Esophagus (tissue), 2 donors: ENCODE measurements around the gene OR10H5. TPM values are rescaled to one million over a fixed set of nuclear protein-coding genes. Genes with fewer than 3 reads are reported as not detected.
"Not testable (repeated sequence)": the region's sequence is repeated elsewhere in the genome, so short reads cannot be mapped to it uniquely, and the experiment has no call there.

Experiments used
- H3K27ac ChIP-seq, 2 donors: one replicate each; pipeline ENCODE4 v1.5.1; 2013; ENCODE audit warnings: low read depth in 2 of 2, mild to moderate bottlenecking in 2 of 2, inconsistent platforms in 1 of 2, low read length in 1 of 2, moderate library complexity in 1 of 2
- H3K27me3 ChIP-seq, 2 donors: one replicate each; pipeline ENCODE4 v1.6.1; 2013; ENCODE audit warnings: low read length in 2 of 2, control low read depth in 1 of 2, mild to moderate bottlenecking in 1 of 2; ENCODE audit not compliant: insufficient read depth in 2 of 2, control insufficient read depth in 1 of 2
- H3K36me3 ChIP-seq, 2 donors: one replicate each; pipeline ENCODE4 v1.6.1; 2013; ENCODE audit warnings: low read length in 1 of 2; ENCODE audit not compliant: control insufficient read depth in 2 of 2, insufficient read depth in 2 of 2
- H3K4me1 ChIP-seq, 2 donors: one replicate each; pipeline ENCODE4 v1.6.1; 2013; ENCODE audit warnings: low read length in 1 of 2; ENCODE audit not compliant: control insufficient read depth in 2 of 2, insufficient read depth in 2 of 2
- H3K4me3 ChIP-seq, 2 donors: one replicate each; pipeline ENCODE4 v1.5.1; 2013; ENCODE audit warnings: low read length in 2 of 2, mild to moderate bottlenecking in 2 of 2, low read depth in 1 of 2, moderate library complexity in 1 of 2
- H3K9me3 ChIP-seq, 2 donors: one replicate each; pipeline ENCODE4 v1.6.1; 2013; ENCODE audit warnings: mild to moderate bottlenecking in 2 of 2, low read depth in 1 of 2, low read length in 1 of 2, moderate library complexity in 1 of 2; ENCODE audit not compliant: control insufficient read depth in 2 of 2, insufficient read depth in 1 of 2
- WGBS, 2 donors: extraction: QIAGEN DNeasy Blood & Tissue Kit; methylation state at CpG; one replicate each; pipeline ENCODE4 v1.1.7; 2013; 5-methylcytosine and 5-hydroxymethylcytosine counted together
- polyA plus RNA-seq, 2 donors: library from polyadenylated mRNA; stranded (reverse); fragments of 200-250 nt; gene quantifications; one replicate each; pipeline ENCODE4 v1.2.3, GENCODE V29; 2013
- donor health status: healthy with polysubstance abuse.
- donor health status: Bipolar disorder and iron deficiency.

Gene OR10H5, protein sequence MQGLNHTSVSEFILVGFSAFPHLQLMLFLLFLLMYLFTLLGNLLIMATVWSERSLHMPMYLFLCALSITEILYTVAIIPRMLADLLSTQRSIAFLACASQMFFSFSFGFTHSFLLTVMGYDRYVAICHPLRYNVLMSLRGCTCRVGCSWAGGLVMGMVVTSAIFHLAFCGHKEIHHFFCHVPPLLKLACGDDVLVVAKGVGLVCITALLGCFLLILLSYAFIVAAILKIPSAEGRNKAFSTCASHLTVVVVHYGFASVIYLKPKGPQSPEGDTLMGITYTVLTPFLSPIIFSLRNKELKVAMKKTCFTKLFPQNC
- polyA plus RNA-seq, result not detected

DNA sequence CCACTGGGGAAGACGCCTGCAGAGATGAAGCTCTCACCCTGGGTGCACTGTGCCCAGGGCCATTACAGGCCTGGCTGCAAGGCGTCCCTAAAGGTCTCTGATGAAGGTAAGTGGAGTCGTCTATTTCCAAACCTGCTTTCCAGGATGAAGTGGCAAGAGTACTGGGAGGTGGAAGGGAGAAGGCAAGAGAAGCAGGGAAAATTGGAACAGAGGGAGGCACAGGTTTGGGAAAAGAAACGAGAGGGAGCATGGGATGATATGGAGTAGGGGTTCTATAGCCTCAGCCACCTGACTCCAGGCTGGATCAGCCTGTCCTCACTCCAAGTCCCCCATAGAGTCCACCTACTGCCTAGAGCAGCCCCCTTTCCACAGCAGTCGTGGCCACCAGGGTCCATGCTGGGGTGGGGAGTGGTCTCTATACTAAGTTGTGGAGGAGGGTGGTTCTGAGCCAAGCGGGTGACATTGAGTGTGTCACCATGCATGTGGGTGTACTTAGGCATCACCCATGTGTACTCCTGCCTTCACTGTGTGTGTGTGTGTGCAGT lies at the start of gene OR10H5:
TSS of gene OR10H5 (plus strand) at position 51 of the 545 bp plus-strand sequence. CDS start 6,388 bp downstream, outside the sequence.
- 71 to 75% methylated on average over 6 of the region's 6 CpGs for WGBS, 2 donors
- H3K9me3 ChIP-seq, result no peaks in the 10 kb centered on the region

DNA sequence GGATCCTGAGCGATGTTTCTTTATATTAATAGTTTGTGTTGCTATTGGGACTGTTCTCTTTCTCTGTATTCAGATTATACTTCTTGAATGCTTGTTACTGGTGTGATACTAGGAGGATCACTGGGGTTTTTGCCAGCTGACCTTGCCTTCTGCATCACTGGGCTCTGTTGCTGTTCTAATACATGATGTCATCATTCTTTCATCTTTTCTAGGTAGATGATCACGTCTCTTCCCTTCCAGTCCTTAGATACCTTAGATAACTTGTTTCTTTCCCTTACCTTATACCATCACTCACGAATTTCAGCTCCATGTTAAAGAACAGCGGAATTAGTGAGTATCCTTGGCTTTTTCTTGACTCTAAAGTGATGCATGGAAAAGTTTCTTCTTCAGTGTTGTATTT lies 49.7 kb upstream of the OR10H5 start, which contains the start of gene OR10H3:
TSS of gene OR10H3 (plus strand) at position 264 of the 400 bp plus-strand sequence. CDS start 3,408 bp downstream, outside the sequence.
- H3K4me3 ChIP-seq, result no peak within 1 kb of the TSS
- H3K27ac ChIP-seq, result no peak within 1 kb of the TSS
- peaks cover 2 to 9% of the 10 kb centered on the region in 2 donors for H3K9me3 ChIP-seq
- peaks cover 0 to 2% of the 10 kb centered on the region in 2 donors for H3K4me1 ChIP-seq
- H3K36me3 ChIP-seq, result no peaks in the 10 kb centered on the region
- WGBS, 2 donors, result 61 to 65% methylated on average over 4 of the region's 4 CpGs
- H3K27me3 ChIP-seq, result peaks cover 0 to 2% of the 10 kb centered on the region in 2 donors

More for the DNA sequence above, at the start of gene OR10H5:
- no peak within 1 kb of the TSS for H3K4me3 ChIP-seq
- no peak within 1 kb of the TSS for H3K27ac ChIP-seq
- no peaks in the 10 kb centered on the region for H3K4me1 ChIP-seq
- H3K27me3 ChIP-seq, result no peaks in the 10 kb centered on the region
- no peaks in the 10 kb centered on the region for H3K36me3 ChIP-seq

DNA sequence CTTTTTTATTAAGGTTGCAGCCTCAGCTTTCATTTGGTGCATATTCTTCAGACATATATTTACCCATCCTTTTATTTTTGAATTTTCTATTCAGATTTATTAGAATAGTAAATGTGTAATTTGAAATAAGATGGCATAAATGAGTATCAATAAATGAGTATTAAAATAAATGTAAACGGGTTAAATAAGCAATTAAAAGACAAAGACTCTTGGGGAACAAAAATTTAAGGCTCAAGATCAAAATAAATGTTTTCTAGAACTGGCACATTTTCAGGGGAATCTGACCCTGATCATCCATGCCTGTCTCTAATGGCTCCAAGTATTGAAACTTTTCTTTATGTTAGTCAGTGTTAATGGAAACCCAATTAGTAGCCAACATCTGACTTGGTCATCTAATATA lies 46.7 kb upstream of the OR10H5 start:
- Histone ChIP-seq H3K36me3 (no peaks in the 10 kb centered on the region), H3K4me1 (peaks cover 0 to 2% of the 10 kb centered on the region in 2 donors), H3K27me3 (peaks cover 0 to 2% of the 10 kb centered on the region in 2 donors), H3K9me3 (peaks cover 2 to 9% of the 10 kb centered on the region in 2 donors), H3K27ac (no peak overlapping the region), H3K4me3 (no peak overlapping the region)
- 70 to 73% methylated on average over 1 of the region's 1 CpG for WGBS, 2 donors

DNA sequence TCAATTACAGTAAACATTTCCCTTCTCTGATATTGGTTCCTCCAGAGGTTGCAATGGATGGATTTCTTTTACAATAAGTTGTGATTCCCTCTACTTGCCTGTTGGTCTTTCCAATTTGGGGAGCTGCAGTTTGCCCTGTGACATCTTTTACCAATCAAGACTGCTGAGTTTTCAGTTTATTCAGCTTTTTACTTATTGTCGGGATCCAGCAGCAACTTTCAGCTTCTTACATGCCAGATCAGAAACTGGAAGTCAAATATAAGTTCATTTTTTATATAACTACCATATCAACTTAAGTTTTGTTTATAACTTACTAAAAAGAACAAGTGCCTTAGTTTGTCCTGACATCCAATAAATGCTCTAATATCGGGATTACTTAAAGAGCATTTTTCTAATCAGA lies 39.2 kb upstream of the OR10H5 start:
- peaks cover 2 to 4% of the 10 kb centered on the region in 2 donors for H3K27me3 ChIP-seq
- no peaks in the 10 kb centered on the region for H3K9me3 ChIP-seq
- WGBS, 2 donors, result 78 to 81% methylated on average over 2 of the region's 2 CpGs

DNA sequence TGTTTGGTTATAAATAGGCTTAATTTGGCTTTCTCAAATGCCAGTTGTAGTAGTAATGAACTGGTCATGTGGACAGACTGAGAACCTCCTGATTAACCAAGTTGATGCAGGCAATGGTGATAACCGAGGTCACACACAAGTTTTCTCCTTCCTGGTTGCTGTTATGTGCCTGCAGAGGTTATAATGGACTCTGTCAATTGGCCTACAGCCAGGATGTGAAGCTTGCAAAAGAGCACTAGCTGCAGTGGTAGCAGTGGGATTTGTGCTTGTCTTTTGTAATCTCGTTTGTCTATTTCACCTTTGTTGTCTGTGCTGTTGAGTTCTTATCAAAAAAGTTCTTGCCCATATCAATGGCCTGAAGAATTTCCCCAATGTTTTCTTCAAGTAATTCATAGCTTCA lies 29.1 kb upstream of the OR10H5 start:
- Histone ChIP-seq H3K36me3 (no peaks in the 10 kb centered on the region), H3K9me3 (no peaks in the 10 kb centered on the region), H3K4me1 (no peaks in the 10 kb centered on the region), H3K4me3 (no peak overlapping the region), H3K27ac (no peak overlapping the region), H3K27me3 (no peaks in the 10 kb centered on the region)
- 55 to 62% methylated on average over 2 of the region's 2 CpGs for WGBS, 2 donors

More for the DNA sequence above, 39.2 kb upstream of the OR10H5 start:
- H3K4me1 ChIP-seq, result no peaks in the 10 kb centered on the region
- H3K4me3 ChIP-seq, result no peak overlapping the region
- H3K36me3 ChIP-seq, result no peaks in the 10 kb centered on the region
- no peak overlapping the region for H3K27ac ChIP-seq

DNA sequence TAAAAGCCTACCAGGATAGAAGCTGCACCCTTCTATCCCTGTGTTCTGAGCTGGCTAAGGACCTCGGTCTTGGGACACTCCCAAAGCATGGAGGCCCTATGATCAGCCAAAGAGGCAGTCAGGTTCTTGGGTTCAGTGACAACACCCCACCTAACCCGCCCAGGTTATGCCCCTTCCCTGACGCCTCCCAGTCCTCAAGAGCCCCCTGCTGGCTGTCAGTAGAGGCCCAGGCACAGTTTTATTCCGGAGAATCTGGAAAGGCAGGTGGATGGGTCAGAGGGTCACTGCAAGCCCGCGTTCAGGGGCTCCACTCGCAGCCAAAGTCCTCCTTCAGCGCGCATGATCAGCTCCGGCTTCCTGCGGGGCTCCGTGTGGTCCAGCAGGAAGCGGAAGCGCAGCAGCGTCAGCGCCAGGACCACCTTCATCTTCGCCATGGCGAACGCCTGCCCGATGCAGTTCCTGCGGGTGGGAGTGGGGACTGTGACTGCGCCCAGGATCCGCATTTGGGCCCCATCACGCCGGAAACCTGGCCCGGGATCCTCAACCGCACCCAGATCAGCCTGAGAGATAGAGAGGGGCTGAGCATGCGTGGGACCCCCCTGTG lies 27.4 kb upstream of the OR10H5 start:
- no peak overlapping the region for H3K4me3 ChIP-seq
- no peak overlapping the region for H3K27ac ChIP-seq
- H3K9me3 ChIP-seq, result no peaks in the 10 kb centered on the region
- H3K4me1 ChIP-seq, result no peaks in the 10 kb centered on the region
- no peaks in the 10 kb centered on the region for H3K27me3 ChIP-seq
- 40 to 46% methylated on average over 27 to 28 of the region's 28 CpGs for WGBS, 2 donors
- H3K36me3 ChIP-seq, result no peaks in the 10 kb centered on the region

DNA sequence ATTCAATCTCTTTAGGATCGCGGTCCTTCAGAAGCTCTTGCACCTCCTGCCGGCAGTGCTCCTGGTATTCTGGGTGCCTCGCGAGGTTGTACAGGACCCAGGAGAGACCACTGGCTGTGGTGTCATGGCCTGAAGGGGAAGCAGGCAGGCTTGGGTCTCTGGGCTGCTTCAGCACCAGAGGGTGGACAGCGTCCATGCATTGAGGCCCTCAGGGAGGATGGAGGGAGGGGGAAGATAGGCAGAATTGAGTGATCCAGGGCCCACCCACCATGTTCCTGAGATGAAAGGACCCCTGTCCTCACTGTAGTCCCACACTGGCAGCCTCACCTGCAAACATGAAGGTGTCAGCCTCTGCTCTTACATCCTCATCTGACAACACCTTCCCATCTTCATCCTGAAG lies 17.9 kb upstream of the OR10H5 start:
- WGBS, 2 donors, result 33 to 39% methylated on average over 6 of the region's 6 CpGs
- H3K4me3 ChIP-seq, result no peak overlapping the region
- H3K9me3 ChIP-seq, result peaks cover 0 to 2% of the 10 kb centered on the region in 2 donors
- no peaks in the 10 kb centered on the region for H3K4me1 ChIP-seq
- H3K27me3 ChIP-seq, result no peaks in the 10 kb centered on the region
- H3K27ac ChIP-seq, result no peak overlapping the region
- H3K36me3 ChIP-seq, result no peaks in the 10 kb centered on the region

DNA sequence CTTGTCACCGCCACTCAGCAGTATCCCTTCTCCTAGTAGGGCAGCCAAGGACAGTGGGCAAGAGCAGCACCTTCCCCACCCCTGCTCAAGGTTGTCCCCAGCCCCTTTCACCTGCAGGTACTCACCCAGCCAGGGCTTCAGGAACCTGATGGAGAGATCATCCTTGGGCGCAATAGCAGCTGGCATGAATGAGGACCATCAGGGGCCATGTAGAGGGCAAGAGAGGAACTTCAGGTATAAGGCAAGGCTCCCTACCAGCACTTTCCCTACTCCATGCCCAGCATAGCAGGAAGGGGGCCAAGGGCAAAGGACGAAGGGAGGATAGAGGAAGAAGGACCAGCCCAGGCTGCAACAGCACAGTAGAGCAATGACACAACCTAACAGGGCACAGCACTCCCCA lies 13.3 kb upstream of the OR10H5 start:
- H3K9me3 ChIP-seq, H3K36me3 ChIP-seq, H3K27ac ChIP-seq, H3K4me3 ChIP-seq, H3K4me1 ChIP-seq, H3K27me3 ChIP-seq: not testable (repeated sequence)
- WGBS, 2 donors, result 74 to 79% methylated on average over 3 of the region's 3 CpGs

DNA sequence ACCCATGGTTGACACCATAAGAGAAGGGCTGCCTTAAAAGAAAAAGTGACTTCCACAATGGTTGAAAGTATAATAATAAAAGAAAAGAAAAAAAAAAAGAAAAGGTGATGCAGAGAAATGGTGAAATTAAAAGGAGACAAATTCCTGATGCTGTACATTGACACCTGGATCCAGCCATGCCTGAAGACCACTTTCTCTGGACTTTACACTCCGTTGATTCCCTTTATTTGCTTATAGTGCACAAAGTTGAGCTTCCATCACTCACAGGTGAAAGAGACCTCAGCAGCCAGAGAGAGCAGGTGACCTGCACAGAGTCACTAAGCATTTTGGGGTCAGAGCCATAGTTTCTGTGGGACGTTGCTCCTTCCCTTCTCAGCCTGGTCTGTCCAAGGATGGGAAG lies 12.2 kb upstream of the OR10H5 start:
- peaks cover 0 to 2% of the 10 kb centered on the region in 2 donors for H3K9me3 ChIP-seq
- H3K27me3 ChIP-seq, result no peaks in the 10 kb centered on the region
- no peak overlapping the region for H3K4me3 ChIP-seq
- no peaks in the 10 kb centered on the region for H3K36me3 ChIP-seq
- 50 to 61% methylated on average over 2 of the region's 2 CpGs for WGBS, 2 donors
- no peak overlapping the region for H3K27ac ChIP-seq
- H3K4me1 ChIP-seq, result peaks cover 0 to 2% of the 10 kb centered on the region in 2 donors
